Ishikawa (cell line): ENCODE measurements around the gene MUC5B.
A peak's percentile ranks its signal among the peaks of the same experiment; 100 is the strongest.

Experiments
- EGR1 ChIP-seq: IDR thresholded peaks from 2 replicates; pipeline ENCODE4 v1.6.1; 2012
- NFIC ChIP-seq: IDR thresholded peaks from 2 replicates; pipeline ENCODE4 v1.6.1; 2012
- RAD21 ChIP-seq: IDR thresholded peaks from 2 replicates; pipeline ENCODE4 v1.6.1; 2012; ENCODE audit warnings: low read depth
- TAF1 ChIP-seq: IDR thresholded peaks from 2 replicates; pipeline ENCODE4 v1.6.1; 2012; ENCODE audit warnings: low read depth, mild to moderate bottlenecking
- TF ChIP-seq, protein P1 (sequence below): IDR thresholded peaks from 2 replicates; pipeline ENCODE4 v1.6.1; 2012

DNA sequence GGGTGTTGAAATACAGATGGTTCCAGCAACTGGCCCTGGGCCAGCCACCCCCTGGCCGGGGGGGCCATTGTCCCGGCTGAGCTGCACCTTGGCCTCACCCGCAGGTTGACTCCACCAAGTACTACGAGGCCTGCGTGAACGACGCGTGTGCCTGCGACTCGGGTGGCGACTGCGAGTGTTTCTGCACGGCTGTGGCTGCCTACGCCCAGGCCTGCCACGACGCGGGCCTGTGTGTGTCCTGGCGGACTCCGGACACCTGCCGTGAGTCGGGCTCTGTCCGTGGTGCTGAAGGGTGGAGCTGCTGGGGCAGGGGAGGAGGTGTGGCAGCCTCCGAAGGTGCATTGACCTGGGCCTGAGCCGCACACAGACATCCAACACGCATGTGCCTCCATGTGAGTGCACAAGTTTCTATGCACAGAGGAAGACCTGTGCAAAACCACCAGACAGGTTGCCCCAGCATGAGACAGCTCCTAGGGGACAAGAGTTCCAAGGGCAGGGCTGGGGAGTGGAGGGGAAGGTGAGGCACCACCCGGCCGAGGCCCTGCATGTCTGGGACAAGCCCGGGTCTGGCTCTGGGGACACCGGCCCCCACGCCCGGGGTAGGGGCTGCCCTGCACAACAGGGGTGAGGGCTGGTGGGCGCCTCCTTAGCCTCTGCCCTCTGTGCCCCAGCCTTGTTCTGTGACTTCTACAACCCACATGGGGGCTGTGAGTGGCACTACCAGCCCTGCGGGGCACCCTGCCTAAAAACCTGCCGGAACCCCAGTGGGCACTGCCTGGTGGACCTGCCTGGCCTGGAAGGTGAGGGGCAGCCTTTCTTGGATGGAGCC lies 16.1 kb downstream of the MUC5B start:
- TF ChIP-seq RAD21 (peak; percentile 26; the same call in 1 of the 2 replicates), NFIC (peak; percentile 83), EGR1 (no peak), TAF1 (no peak)
- TF ChIP-seq, protein P1, sequence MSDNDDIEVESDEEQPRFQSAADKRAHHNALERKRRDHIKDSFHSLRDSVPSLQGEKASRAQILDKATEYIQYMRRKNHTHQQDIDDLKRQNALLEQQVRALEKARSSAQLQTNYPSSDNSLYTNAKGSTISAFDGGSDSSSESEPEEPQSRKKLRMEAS, result peak; percentile 86
